NCI-H146 treated with DMSO at 0.1 percent for 48 hours (cell line): ENCODE measurements around the gene ACTN2.
"Not testable (repeated sequence)": the region's sequence is repeated elsewhere in the genome, so short reads cannot be mapped to it uniquely, and the experiment has no call there.

Experiments
- DNase-seq: peaks from one replicate; lab custom pipeline; 2025; ENCODE audit not compliant: unreplicated experiment; lab: John Stamatoyannopoulos, UW

Gene ACTN2

GRCh38 chr1:236685917-236686814 is at the start of gene ACTN2:
ACTN2 (plus strand) TSS chr1:236686499; CDS start chr1:236686674, 175 bp downstream.
- DNase-seq: no peak

GRCh38 chr1:236638945-236639344 is 47.4 kb upstream of the ACTN2 start:
- no peak for DNase-seq

- DNase-seq: no peak
Observed at GRCh38 chr1:236639686-236640085, 46.6 kb upstream of the ACTN2 start.

GRCh38 chr1:236642763-236643162 is 43.5 kb upstream of the ACTN2 start:
- no peak for DNase-seq

- DNase-seq: no peak
Observed at GRCh38 chr1:236645016-236645680, 41.2 kb upstream of the ACTN2 start.

- DNase-seq: no peak
Observed at GRCh38 chr1:236654511-236654910, 31.8 kb upstream of the ACTN2 start.

- no peak for DNase-seq
Observed at GRCh38 chr1:236654957-236655356, 31.3 kb upstream of the ACTN2 start.

- DNase-seq: no peak
Observed at GRCh38 chr1:236657398-236657797, 28.9 kb upstream of the ACTN2 start.

GRCh38 chr1:236659792-236660587 is 26.3 kb upstream of the ACTN2 start:
- DNase-seq: no peak

GRCh38 chr1:236663934-236664333 is 22.4 kb upstream of the ACTN2 start:
- no peak for DNase-seq

GRCh38 chr1:236668909-236669308 is 17.4 kb upstream of the ACTN2 start:
- not testable (repeated sequence) for DNase-seq

GRCh38 chr1:236670060-236670459 is 16.2 kb upstream of the ACTN2 start:
- no peak for DNase-seq

GRCh38 chr1:236673289-236673919 is 12.9 kb upstream of the ACTN2 start:
- no peak for DNase-seq

GRCh38 chr1:236677641-236678235 is 8.6 kb upstream of the ACTN2 start:
- DNase-seq: no peak

GRCh38 chr1:236681219-236681618 is 5.1 kb upstream of the ACTN2 start:
- DNase-seq: no peak

- no peak for DNase-seq
Observed at GRCh38 chr1:236685205-236685916, 938 bp upstream of the ACTN2 start.

GRCh38 chr1:236686815-236687160 is 489 bp downstream of the ACTN2 start:
- DNase-seq: no peak

- no peak for DNase-seq
Observed at GRCh38 chr1:236687273-236687672, 974 bp downstream of the ACTN2 start.

GRCh38 chr1:236688705-236689104 is 2.4 kb downstream of the ACTN2 start:
- no peak for DNase-seq
